OCI-LY7 (cell line): ENCODE measurements around the gene TYROBP.

ENCODE experiments used
- EZH2phosphoT487 ChIP-seq: fragments of 200-600 bp; sonication (generic); IDR thresholded peaks from 2 replicates; pipeline ENCODE4 v1.6.1; 2018; ENCODE audit warnings: low read depth, borderline replicate concordance, mild to moderate bottlenecking, mixed run types, antibody characterized with exemption, low read length, moderate library complexity, mixed read lengths
- TF ChIP-seq, protein P1 (sequence below): fragments of 200-600 bp; sonication (generic); conservative IDR thresholded peaks from 2 replicates; pipeline ENCODE4 v1.5.1; 2014; ENCODE audit warnings: mild to moderate bottlenecking, antibody characterized with exemption, low read length, moderate library complexity, mixed read lengths

DNA sequence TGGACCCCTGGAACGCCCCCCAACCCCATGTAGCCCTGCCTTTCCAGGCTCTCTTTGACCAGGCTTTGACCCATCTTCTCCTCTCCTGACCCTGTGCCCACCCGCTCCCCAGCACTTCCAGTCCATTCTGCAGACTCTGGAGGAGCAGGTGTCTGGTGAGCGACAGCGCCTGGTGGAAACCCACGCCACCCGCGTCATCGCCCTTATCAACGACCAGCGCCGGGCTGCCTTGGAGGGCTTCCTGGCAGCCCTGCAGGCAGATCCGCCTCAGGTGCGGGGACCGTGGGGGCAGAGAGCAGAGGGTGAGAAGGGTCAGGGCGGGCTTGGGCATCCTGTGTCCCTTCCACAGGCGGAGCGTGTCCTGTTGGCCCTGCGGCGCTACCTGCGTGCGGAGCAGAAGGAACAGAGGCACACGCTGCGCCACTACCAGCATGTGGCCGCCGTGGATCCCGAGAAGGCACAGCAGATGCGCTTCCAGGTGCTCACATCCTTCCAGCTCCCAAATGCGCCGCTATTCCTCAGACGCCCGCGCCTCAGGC, 33.6 kb downstream of the TYROBP start:
- TF ChIP-seq, protein P1, sequence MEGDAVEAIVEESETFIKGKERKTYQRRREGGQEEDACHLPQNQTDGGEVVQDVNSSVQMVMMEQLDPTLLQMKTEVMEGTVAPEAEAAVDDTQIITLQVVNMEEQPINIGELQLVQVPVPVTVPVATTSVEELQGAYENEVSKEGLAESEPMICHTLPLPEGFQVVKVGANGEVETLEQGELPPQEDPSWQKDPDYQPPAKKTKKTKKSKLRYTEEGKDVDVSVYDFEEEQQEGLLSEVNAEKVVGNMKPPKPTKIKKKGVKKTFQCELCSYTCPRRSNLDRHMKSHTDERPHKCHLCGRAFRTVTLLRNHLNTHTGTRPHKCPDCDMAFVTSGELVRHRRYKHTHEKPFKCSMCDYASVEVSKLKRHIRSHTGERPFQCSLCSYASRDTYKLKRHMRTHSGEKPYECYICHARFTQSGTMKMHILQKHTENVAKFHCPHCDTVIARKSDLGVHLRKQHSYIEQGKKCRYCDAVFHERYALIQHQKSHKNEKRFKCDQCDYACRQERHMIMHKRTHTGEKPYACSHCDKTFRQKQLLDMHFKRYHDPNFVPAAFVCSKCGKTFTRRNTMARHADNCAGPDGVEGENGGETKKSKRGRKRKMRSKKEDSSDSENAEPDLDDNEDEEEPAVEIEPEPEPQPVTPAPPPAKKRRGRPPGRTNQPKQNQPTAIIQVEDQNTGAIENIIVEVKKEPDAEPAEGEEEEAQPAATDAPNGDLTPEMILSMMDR = no peak
- no peak for TF ChIP-seq EZH2phosphoT487
